Muscle of back (tissue), 10 donors: Measurements from ENCODE around the gene TRIM14. TPM values are rescaled to one million over a fixed set of nuclear protein-coding genes. Genes with fewer than 3 reads are reported as not detected.

Source experiments
- polyA plus RNA-seq, 10 donors: library from polyadenylated mRNA; unstranded; fragments of 120-200 nt; gene quantifications; one replicate each; pipeline ENCODE4 v1.2.1, GENCODE V29; 2013; ENCODE audit not compliant: insufficient read length in 10 of 10

The TRIM14 gene
- polyA plus RNA-seq, 10 donors, result 0.71 to 3.2 (median 1.5) TPM

Other genes starting within 250 kb of the TRIM14 start
- gene TRMO, start 196.7 kb downstream of the TRIM14 start, polyA plus RNA-seq, result 10 to 100 TPM in 4 of 10 donors, 1 to 10 TPM in 6; 8.0 to 11.6 (median 9.7) TPM
- 10 to 100 TPM in 3 of 10 donors, 1 to 10 TPM in 7; 3.8 to 18.6 (median 5.8) TPM for gene HEMGN, start 181.1 kb downstream of the TRIM14 start, polyA plus RNA-seq
- 100 to 1,000 TPM; 128 to 188 (median 151) TPM for gene ANP32B, start 135.9 kb downstream of the TRIM14 start, polyA plus RNA-seq
- gene NANS, start 62.5 kb downstream of the TRIM14 start, polyA plus RNA-seq, result 10 to 100 TPM; 30.3 to 39.3 (median 33.7) TPM
- gene CORO2A, start 73.4 kb upstream of the TRIM14 start, polyA plus RNA-seq, result 1 to 10 TPM in 1 of 10 donors, under 1 TPM in 9; 0.13 to 1.2 (median 0.32) TPM
- 1 to 10 TPM; 1.1 to 2.8 (median 2.0) TPM for gene TBC1D2, start 136.4 kb upstream of the TRIM14 start, polyA plus RNA-seq